Naive thymus-derived CD4-positive, alpha-beta T cell (primary cell): ENCODE measurements around the gene STK4. TPM values are rescaled to one million over a fixed set of nuclear protein-coding genes. Genes with fewer than 3 reads are reported as not detected.

Experiments used
- ATAC-seq: fragments of 150-1000 bp; cut with Tn5 transposase; 2 replicates; pipeline ENCODE4 v1.10.0; 2021; ENCODE audit warnings: mild to moderate bottlenecking, moderate library complexity
- CTCF ChIA-PET: fragments of 350-600 bp; sonication (Branson Sonifier 250); formaldehyde crosslinking; loops from one replicate; lab custom pipeline; 2021; ENCODE audit warnings: antibody characterized with exemption; lab: Charles Lee
- POLR2A ChIA-PET: fragments of 350-600 bp; sonication (Branson Sonifier 250); formaldehyde crosslinking; loops from one replicate; lab custom pipeline; 2021; ENCODE audit warnings: antibody characterized with exemption, inconsistent platforms; lab: Charles Lee
- DNase-seq, 9 donors: peaks; one replicate each; pipeline versions ENCODE4 v3.0.0 to v3.0.0-alpha.2; 2020 to 2022; ENCODE audit warnings: mixed read lengths in 1 of 9
- H3K27ac ChIP-seq: one replicate; pipeline ENCODE4 v1.7.0; 2013; ENCODE audit warnings: mild to moderate bottlenecking, low read depth, low read length, moderate library complexity
- H3K27me3 ChIP-seq, 2 donors: one replicate each; pipeline ENCODE4 v1.7.0; 2013; ENCODE audit warnings: low read length in 2 of 2, mild to moderate bottlenecking in 2 of 2, moderate library complexity in 2 of 2; ENCODE audit not compliant: control insufficient read depth in 2 of 2, insufficient read depth in 2 of 2
- H3K36me3 ChIP-seq, 3 experiments: 1 replicate in 2 of 3; 2 replicates in 1 of 3; pipeline ENCODE4 v1.7.0; 2013; ENCODE audit warnings: low read length in 3 of 3, mild to moderate bottlenecking in 3 of 3, moderate library complexity in 1 of 3; ENCODE audit not compliant: insufficient read depth in 3 of 3, control insufficient read depth in 2 of 3
- H3K4me1 ChIP-seq, 2 donors: one replicate each; pipeline ENCODE4 v1.7.0; 2013; ENCODE audit warnings: low read length in 2 of 2, mild to moderate bottlenecking in 2 of 2, moderate library complexity in 1 of 2; ENCODE audit not compliant: control insufficient read depth in 2 of 2, insufficient read depth in 2 of 2
- H3K4me3 ChIP-seq: 2 replicates; pipeline ENCODE4 v1.7.0; 2013; ENCODE audit warnings: mild to moderate bottlenecking, low read length
- H3K9me3 ChIP-seq, 3 experiments: 1 replicate in 2 of 3; 2 replicates in 1 of 3; pipeline ENCODE4 v1.7.0; 2013; ENCODE audit warnings: low read length in 3 of 3; ENCODE audit not compliant: control insufficient read depth in 2 of 3
- H3K27ac Mint-ChIP-seq, 9 donors: one replicate each; pipeline ENCODE4 v1.8.0; 2020 to 2022; ENCODE audit warnings: mixed read lengths in 9 of 9, mild to moderate bottlenecking in 8 of 9, moderate library complexity in 5 of 9, inconsistent platforms in 2 of 9
- H3K27me3 Mint-ChIP-seq, 5 donors: one replicate each; pipeline ENCODE4 v1.8.0; 2021 to 2022; ENCODE audit warnings: mixed read lengths in 5 of 5, mild to moderate bottlenecking in 1 of 5
- H3K36me3 Mint-ChIP-seq, 5 donors: one replicate each; pipeline ENCODE4 v1.8.0; 2020 to 2022; ENCODE audit warnings: mixed read lengths in 5 of 5, mild to moderate bottlenecking in 3 of 5, inconsistent platforms in 1 of 5
- H3K4me1 Mint-ChIP-seq, 7 donors: one replicate each; pipeline ENCODE4 v1.8.0; 2020 to 2022; ENCODE audit warnings: mixed read lengths in 7 of 7, mild to moderate bottlenecking in 3 of 7, inconsistent platforms in 1 of 7
- H3K4me3 Mint-ChIP-seq, 10 donors: one replicate each; pipeline ENCODE4 v1.8.0; 2020 to 2022; ENCODE audit warnings: mild to moderate bottlenecking in 10 of 10, mixed read lengths in 10 of 10, moderate library complexity in 6 of 10, inconsistent platforms in 2 of 10
- H3K9me3 Mint-ChIP-seq, 11 donors: one replicate each; pipeline ENCODE4 v1.8.0; 2020 to 2022; ENCODE audit warnings: mixed read lengths in 11 of 11, mild to moderate bottlenecking in 4 of 11, inconsistent platforms in 1 of 11, moderate library complexity in 1 of 11
- intact Hi-C, 2 donors: fragments of 100-400 bp; cut with micrococcal nuclease; formaldehyde crosslinking; loops; one replicate each; pipeline ENCODE4 v1.15.1; 2023
- polyA plus RNA-seq, 2 donors: library from polyadenylated mRNA; unstranded; fragments of 300-500 nt; fragmentation: Illumina TruSeq; gene quantifications; one replicate each; pipeline ENCODE4 v1.2.3, GENCODE V29; 2021
- total RNA-seq, 6 experiments: library from RNA in 5 of 6; stranded (reverse) in 5 of 6; gene quantifications; 1 replicate in 5 of 6; 2 replicates in 1 of 6; pipeline ENCODE4 v1.2.3 and lab custom pipeline; 2021 to 2026

STK4 gene
- total and polyA plus RNA-seq, 7 experiments from 2014 or later: 175 to 383 (median 247) TPM

DNA sequence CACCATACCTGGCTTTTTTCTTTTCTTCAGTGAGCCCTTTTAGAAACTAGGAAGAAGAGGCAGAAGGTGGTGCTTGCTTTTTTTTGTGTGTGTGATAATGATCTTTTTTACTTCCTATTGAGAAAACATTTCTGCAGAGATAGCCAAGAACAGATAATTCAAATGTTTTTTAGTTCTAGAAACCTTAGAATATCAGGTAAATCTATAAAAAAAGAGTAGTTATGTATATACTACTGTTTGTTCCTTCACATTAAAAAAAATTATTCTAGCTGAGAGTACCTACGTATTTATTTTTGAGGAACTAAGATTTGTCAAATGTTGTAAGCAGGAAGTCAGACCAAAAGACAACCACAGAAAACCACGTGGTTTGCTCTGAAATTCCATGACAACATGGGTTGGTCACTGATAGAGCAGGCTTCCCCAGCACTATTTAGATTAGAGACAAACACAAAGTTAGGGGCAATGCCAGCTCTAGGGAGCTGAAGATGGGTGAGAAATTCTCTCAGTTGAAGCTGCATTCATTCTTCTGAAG, 12.8 kb downstream of the STK4 start:
- Mint-ChIP-seq H3K4me1 (peaks cover 71 to 96% (median 90%) of the 10 kb centered on the region in 7 donors), H3K4me3 (peak overlapping the region; percentile 74 to 90 (median 79)), H3K27ac (peak overlapping the region; percentile 86 to 98 (median 97)), H3K27me3 (no peaks in the 10 kb centered on the region), H3K9me3 (no peaks in the 10 kb centered on the region), H3K36me3 (peaks cover 31 to 63% (median 61%) of the 10 kb centered on the region in 5 donors)
- no peaks in the 10 kb centered on the region for H3K27me3 ChIP-seq
- peak overlapping the region; percentile 98 for H3K27ac ChIP-seq
- ChIA-PET POLR2A (interaction anchor here (0.7 to 11.4 kb wide), 16 partner anchors 8 to 98 kb away, joined by 3 to 190 read pairs (median 5); partner anchors contain the start of genes STK4 and TOMM34), CTCF (interaction anchor here (1.4 to 4.0 kb wide), 4 partner anchors 8 to 65 kb away, joined by 3 to 28 read pairs (median 6); partner anchors contain the start of genes STK4 and TOMM34)
- H3K4me3 ChIP-seq: peak overlapping the region; percentile 40
- DNase-seq (peak in 8 of 9 donors; percentile 60 to 93 (median 86)), ATAC-seq (peak; percentile 93)
- peaks cover 13 to 40% (median 39%) of the 10 kb centered on the region in 3 experiments for H3K36me3 ChIP-seq
- H3K9me3 ChIP-seq: no peaks in the 10 kb centered on the region
- intact Hi-C loops: loop anchor here (1.0 to 2.0 kb wide), 4 partner anchors 8 to 18 kb away; partner anchors contain the start of genes STK4 (in 2 of the 2) and TOMM34 (in 1 of the 2)
- peaks cover 64 to 70% of the 10 kb centered on the region in 2 donors for H3K4me1 ChIP-seq

DNA sequence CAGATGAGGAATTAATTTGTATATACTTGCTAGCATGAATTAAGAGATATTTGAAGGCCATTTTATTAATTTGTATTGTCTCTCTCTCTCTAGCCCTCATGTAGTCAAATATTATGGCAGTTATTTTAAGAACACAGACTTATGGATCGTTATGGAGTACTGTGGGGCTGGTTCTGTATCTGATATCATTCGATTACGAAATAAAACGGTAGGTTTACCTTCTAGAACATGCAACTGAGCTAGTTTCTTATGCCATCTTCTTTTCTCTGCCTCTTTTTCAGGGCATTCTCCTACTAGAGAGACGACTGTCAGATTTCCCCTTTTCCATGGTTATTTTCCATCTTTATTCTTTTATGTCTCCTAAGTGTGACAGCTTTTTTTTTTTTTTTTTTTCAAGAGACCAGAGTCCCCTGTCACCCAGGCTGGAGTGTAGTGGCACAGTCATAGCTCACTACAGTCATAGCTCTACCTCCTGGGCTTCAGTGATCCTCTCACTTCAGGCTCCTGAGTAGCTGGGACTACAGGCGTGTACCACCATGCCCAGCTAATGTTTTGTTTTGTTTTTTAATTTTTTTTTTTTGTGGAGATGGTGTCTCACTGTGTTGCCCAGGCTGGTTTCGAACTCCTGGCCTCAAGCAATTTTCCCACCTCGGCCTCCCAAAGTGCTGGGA, 15.6 kb downstream of the STK4 start:
- peaks cover 8 to 45% (median 36%) of the 10 kb centered on the region in 3 experiments for H3K36me3 ChIP-seq
- Mint-ChIP-seq H3K4me1 (peaks cover 59 to 93% (median 81%) of the 10 kb centered on the region in 7 donors), H3K9me3 (no peaks in the 10 kb centered on the region), H3K27me3 (no peaks in the 10 kb centered on the region), H3K4me3 (peak overlapping the region in 8 of 10 donors; percentile 41 to 78 (median 57)), H3K36me3 (peaks cover 18 to 50% (median 49%) of the 10 kb centered on the region in 5 donors), H3K27ac (peak overlapping the region; percentile 69 to 98 (median 97))
- H3K4me1 ChIP-seq: peaks cover 69 to 70% of the 10 kb centered on the region in 2 donors
- H3K27ac ChIP-seq: peak overlapping the region; percentile 98
- H3K4me3 ChIP-seq: no peak overlapping the region
- ATAC-seq (no peak), DNase-seq (no peak)
- POLR2A ChIA-PET: interaction anchor here (0.7 to 11.4 kb wide), 5 partner anchors 9 to 119 kb away, joined by 3 to 190 read pairs (median 6); partner anchors contain the start of genes STK4 and TOMM34
- no peaks in the 10 kb centered on the region for H3K27me3 ChIP-seq
- H3K9me3 ChIP-seq: no peaks in the 10 kb centered on the region
- intact Hi-C loops: no loop called here
- CTCF ChIA-PET: interaction anchor here (1.4 kb wide), 1 partner anchor 16 kb away, joined by 5 read pairs; no protein-coding TSS in a partner anchor

DNA sequence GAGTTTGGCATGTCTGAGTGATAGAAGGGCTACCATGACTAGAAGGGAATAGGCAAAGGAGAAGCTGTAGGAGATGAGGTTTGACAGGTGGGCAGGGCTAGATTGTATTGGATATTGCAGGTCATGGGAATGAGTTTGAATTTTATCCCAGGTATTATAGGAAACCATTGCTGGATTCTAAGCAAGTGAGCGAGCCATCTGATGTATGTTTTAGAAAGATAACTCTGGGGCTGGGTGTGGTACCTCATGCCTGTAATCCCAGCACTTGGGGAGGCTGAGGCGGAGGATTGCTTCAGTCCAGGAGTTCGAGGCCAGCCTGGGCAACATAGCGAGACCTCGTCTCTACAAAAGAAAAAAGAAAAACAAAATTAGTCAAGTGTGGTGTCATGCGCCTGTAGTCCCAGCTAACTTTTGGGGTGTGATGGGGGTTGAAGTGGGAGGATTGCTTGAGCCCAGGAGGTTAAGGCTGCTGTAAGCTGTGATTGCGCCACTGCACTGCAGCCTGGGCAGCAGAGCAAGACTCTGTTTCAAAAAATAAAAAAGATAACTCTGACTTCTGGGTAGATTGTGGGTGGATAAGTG, 16.9 kb downstream of the STK4 start:
- ATAC-seq: no peak
- H3K27ac ChIP-seq: peak overlapping the region; percentile 98
- POLR2A ChIA-PET: interaction anchor here (0.6 to 11.4 kb wide), 3 partner anchors 12 to 168 kb away, joined by 4 to 190 read pairs (median 5); partner anchors contain the start of gene STK4

GRCh38 chr20:44988631-44989171, 22.4 kb downstream of the STK4 start:
- POLR2A ChIA-PET: interaction anchor here (0.7 to 6.1 kb wide), 4 partner anchors 9 to 82 kb away, joined by 3 to 38 read pairs (median 9); partner anchors contain the start of gene STK4
- intact Hi-C loops: no loop called here
- no peaks in the 10 kb centered on the region for H3K9me3 ChIP-seq
- no peak for DNase-seq
- Mint-ChIP-seq H3K36me3 (peaks cover 11 to 46% (median 40%) of the 10 kb centered on the region in 5 donors), H3K9me3 (no peaks in the 10 kb centered on the region), H3K27ac (peak overlapping the region in 6 of 9 donors; percentile 78 to 93 (median 88)), H3K4me3 (peak overlapping the region in 7 of 10 donors; percentile 47 to 95 (median 90)), H3K27me3 (no peaks in the 10 kb centered on the region), H3K4me1 (peaks cover 56 to 94% (median 78%) of the 10 kb centered on the region in 7 donors)
- H3K4me1 ChIP-seq: peaks cover 44 to 56% of the 10 kb centered on the region in 2 donors
- peaks cover 8 to 38% (median 13%) of the 10 kb centered on the region in 3 experiments for H3K36me3 ChIP-seq
- no peak overlapping the region for H3K4me3 ChIP-seq
- ATAC-seq: no peak
- CTCF ChIA-PET: interaction anchor here (1.2 kb wide), 1 partner anchor 18 kb away, joined by 5 read pairs; no protein-coding TSS in a partner anchor
- peak overlapping the region; percentile 38 for H3K27ac ChIP-seq
- no peaks in the 10 kb centered on the region for H3K27me3 ChIP-seq

More for the DNA sequence above, 16.9 kb downstream of the STK4 start:
- intact Hi-C loops: no loop called here
- CTCF ChIA-PET: no interaction called here
- DNase-seq: no peak
- Mint-ChIP-seq H3K9me3 (no peaks in the 10 kb centered on the region), H3K4me1 (peaks cover 52 to 93% (median 79%) of the 10 kb centered on the region in 7 donors), H3K4me3 (peak overlapping the region in 9 of 10 donors; percentile 26 to 78 (median 60)), H3K36me3 (peaks cover 18 to 56% (median 47%) of the 10 kb centered on the region in 5 donors), H3K27me3 (no peaks in the 10 kb centered on the region), H3K27ac (peak overlapping the region in 8 of 9 donors; percentile 82 to 98 (median 97))
- no peak overlapping the region for H3K4me3 ChIP-seq
- peaks cover 55 to 59% of the 10 kb centered on the region in 2 donors for H3K4me1 ChIP-seq
- H3K36me3 ChIP-seq: peaks cover 8 to 46% (median 41%) of the 10 kb centered on the region in 3 experiments
- H3K9me3 ChIP-seq: no peaks in the 10 kb centered on the region
- no peaks in the 10 kb centered on the region for H3K27me3 ChIP-seq

DNA sequence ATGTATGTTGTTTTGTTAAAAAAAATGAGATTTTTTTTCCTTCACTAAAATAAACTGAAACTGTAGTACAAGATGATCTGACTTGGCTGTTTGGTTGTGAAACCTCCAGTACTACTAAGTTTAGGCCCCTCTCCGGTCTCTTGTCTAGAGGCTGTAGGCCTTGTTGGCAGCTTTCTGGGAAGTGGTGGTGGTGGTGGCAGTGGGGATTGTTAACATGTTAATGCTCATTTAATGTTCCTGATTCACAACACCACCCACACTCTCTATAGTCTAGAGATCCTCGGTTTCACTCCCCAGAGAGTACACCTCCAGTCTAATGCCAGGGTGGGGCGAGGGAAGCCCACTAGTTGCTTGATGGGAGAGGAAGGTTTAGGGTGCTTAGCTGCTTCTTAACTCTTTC, 24.1 kb downstream of the STK4 start:
- POLR2A ChIA-PET: interaction anchor here (0.6 to 6.1 kb wide), 6 partner anchors 11 to 102 kb away, joined by 3 to 38 read pairs (median 6); partner anchors contain the start of gene STK4
- peaks cover 35 to 66% of the 10 kb centered on the region in 2 donors for H3K4me1 ChIP-seq
- peaks cover 8 to 33% (median 17%) of the 10 kb centered on the region in 3 experiments for H3K36me3 ChIP-seq

More for the DNA sequence above, 24.1 kb downstream of the STK4 start:
- Histone ChIP-seq H3K4me3 (peak overlapping the region; percentile 42), H3K27ac (peak overlapping the region; percentile 76), H3K27me3 (no peaks in the 10 kb centered on the region), H3K9me3 (no peaks in the 10 kb centered on the region)
- intact Hi-C loops: loop anchor here (1.0 to 5.0 kb wide), 3 partner anchors 11 to 33 kb away; no protein-coding TSS in a partner anchor
- CTCF ChIA-PET: interaction anchor here (0.8 to 1.4 kb wide), 3 partner anchors 20 to 98 kb away, joined by 3 to 4 read pairs (median 3); no protein-coding TSS in a partner anchor
- Mint-ChIP-seq H3K27me3 (no peaks in the 10 kb centered on the region), H3K9me3 (no peaks in the 10 kb centered on the region), H3K4me1 (peaks cover 57 to 97% (median 80%) of the 10 kb centered on the region in 7 donors), H3K4me3 (peak overlapping the region; percentile 77 to 95 (median 88)), H3K27ac (peak overlapping the region; percentile 72 to 96 (median 92)), H3K36me3 (peaks cover 14 to 49% (median 44%) of the 10 kb centered on the region in 5 donors)
- peak; percentile 55 for ATAC-seq
- peak in 1 of 9 donors; percentile 56 for DNase-seq
